ENCODE results near the gene CUL2. TPM values are rescaled to one million over a fixed set of nuclear protein-coding genes. Genes with fewer than 3 reads are reported as not detected.

CUL2 gene
- total RNA-seq (2022; extraction: Qiagen RNA extraction): 21.1 to 24.2 TPM (median 22.3 TPM) in 5 replicates

GRCh38 chr10:35090162-35090954 lies at the start of gene CUL2:
TSS of gene CUL2 (minus strand) at chr10:35090341. CDS start at chr10:35071317, 19,024 bp downstream.

GRCh38 chr10:35126530-35127288 lies 36.6 kb upstream of the CUL2 start, which contains the start of gene CREM:
TSS of gene CREM (plus strand) at chr10:35126846. CDS start at chr10:35137836, 10,990 bp downstream.

Other genes starting within 250 kb of the CUL2 start
- 30.0 to 36.2 TPM (median 33.2 TPM) in 5 replicates for gene CREM, start 36.5 kb upstream of the CUL2 start, total RNA-seq (2022; extraction: Qiagen RNA extraction)
- 47.0 to 52.6 TPM (median 51.5 TPM) in 5 replicates for gene CCNY, start 246.2 kb upstream of the CUL2 start, total RNA-seq (2022; extraction: Qiagen RNA extraction)